Neural cell (in vitro differentiated cells): ENCODE results near the gene MARCHF6.

Source experiments
- CTCF ChIP-seq: fragments of 450-650 bp; IDR thresholded peaks from 2 replicates; pipeline ENCODE4 v1.5.1; 2014; ENCODE audit warnings: antibody characterized with exemption, mild to moderate bottlenecking, moderate library complexity; ENCODE audit not compliant: poor library complexity, severe bottlenecking
- EP300 ChIP-seq: fragments of 450-650 bp; conservative IDR thresholded peaks from 2 replicates; pipeline ENCODE4 v1.6.1; 2014; ENCODE audit warnings: antibody characterized with exemption, mild to moderate bottlenecking, moderate library complexity; ENCODE audit not compliant: poor library complexity, severe bottlenecking
- EZH2 ChIP-seq: fragments of 200-600, 300-800 bp; shearing (Covaris generic), sonication (generic); IDR thresholded peaks from 2 replicates; pipeline ENCODE4 v1.6.1; 2014; ENCODE audit warnings: antibody characterized with exemption, low read length, borderline replicate concordance, mild to moderate bottlenecking; ENCODE audit not compliant: insufficient read depth, poor library complexity, severe bottlenecking
- RAD21 ChIP-seq: fragments of 450-650 bp; conservative IDR thresholded peaks from 2 replicates; pipeline ENCODE4 v1.6.1; 2014; ENCODE audit warnings: antibody characterized with exemption, mild to moderate bottlenecking, moderate library complexity
- REST ChIP-seq: IDR thresholded peaks from 2 replicates; pipeline ENCODE4 v1.6.1; 2012; ENCODE audit warnings: borderline replicate concordance

GRCh38 chr5:10337986-10338385 lies 15.5 kb upstream of the MARCHF6 start:
- TF ChIP-seq CTCF, result no peak
- TF ChIP-seq REST, result no peak
- no peak for TF ChIP-seq EZH2
- no peak for TF ChIP-seq RAD21
- TF ChIP-seq EP300, result no peak
